K562 (cell line): ENCODE results near the gene FITM1. TPM values are rescaled to one million over a fixed set of nuclear protein-coding genes. Genes with fewer than 3 reads are reported as not detected.
A peak's percentile ranks its signal among the peaks of the same experiment; 100 is the strongest.

ENCODE experiments used
- CBFA2T2 ChIP-seq: fragments of 450-650 bp; conservative IDR thresholded peaks from 2 replicates; pipeline ENCODE4 v1.6.1; 2017; ENCODE audit warnings: mild to moderate bottlenecking
- CEBPZ ChIP-seq: fragments of 150-350 bp; IDR thresholded peaks from 2 replicates; pipeline ENCODE4 v1.6.1; 2014; ENCODE audit warnings: low read depth, mild to moderate bottlenecking, low read length, borderline replicate concordance
- FOXM1 ChIP-seq, 2 experiments: fragments of 450-650 bp in 1 of 2; sonication (generic) in 1 of 2; formaldehyde crosslinking in 1 of 2; IDR thresholded peaks; 2 replicates each; pipeline versions ENCODE4 v1.6.1 to v1.9.0; 2017 to 2022; ENCODE audit warnings: low read depth in 2 of 2, mild to moderate bottlenecking in 2 of 2, missing genetic modification reagents in 1 of 2, moderate library complexity in 1 of 2
- KHSRP ChIP-seq: fragments of 450-650 bp; IDR thresholded peaks from 2 replicates; pipeline ENCODE4 v1.6.1; 2017
- MAX ChIP-seq: sonication (generic); formaldehyde crosslinking; IDR thresholded peaks from 2 replicates; pipeline ENCODE4 v1.9.0; 2022; ENCODE audit warnings: mild to moderate bottlenecking, missing genetic modification reagents
- MNT ChIP-seq, 2 experiments: fragments of 450-650 bp; conservative IDR thresholded peaks; 2 replicates each; pipeline ENCODE4 v1.6.1; 2017; ENCODE audit warnings: mild to moderate bottlenecking in 2 of 2, moderate library complexity in 2 of 2
- MXD1 ChIP-seq: fragments of 250-450 bp; sonication (Bioruptor Pico); IDR thresholded peaks from 2 replicates; pipeline ENCODE4 v1.8.0; 2021; ENCODE audit warnings: borderline replicate concordance, mild to moderate bottlenecking, moderate library complexity; ENCODE audit not compliant: poor library complexity, severe bottlenecking
- NRF1 ChIP-seq, 2 experiments: fragments of 450-650 bp; IDR thresholded peaks in 1 of 2; conservative IDR thresholded peaks in 1 of 2; 2 replicates each; pipeline ENCODE4 v1.6.1; 2014; ENCODE audit warnings: mild to moderate bottlenecking in 2 of 2
- PBX2 ChIP-seq, 2 experiments: IDR thresholded peaks in 1 of 2; conservative IDR thresholded peaks in 1 of 2; 2 replicates each; pipeline ENCODE4 v1.6.1; 2016; ENCODE audit warnings: low read depth in 2 of 2, mild to moderate bottlenecking in 1 of 2, missing compliant biosample characterization in 1 of 2, missing genetic modification characterization in 1 of 2, moderate library complexity in 1 of 2
- POLR2H ChIP-seq: IDR thresholded peaks from 2 replicates; pipeline ENCODE4 v1.6.1; 2016; ENCODE audit warnings: missing genetic modification characterization, low read depth, mild to moderate bottlenecking, control low read depth, missing compliant biosample characterization, moderate library complexity
- RNF2 ChIP-seq: sonication (generic); IDR thresholded peaks from 2 replicates; pipeline ENCODE4 v1.6.1; 2016
- SPI1 ChIP-seq: IDR thresholded peaks from 2 replicates; pipeline ENCODE4 v1.6.1; 2011; ENCODE audit warnings: low read depth, low read length, control low read depth, borderline replicate concordance
- TFE3 ChIP-seq: fragments of 450-650 bp; formaldehyde crosslinking; IDR thresholded peaks from 2 replicates; pipeline ENCODE4 v1.4.0; 2020; ENCODE audit warnings: mild to moderate bottlenecking, mixed read lengths
- polyA plus RNA-seq, 8 experiments: library from polyadenylated mRNA; depleted of rRNA in 4 of 8; stranded (reverse) in 5 of 8; unstranded in 3 of 8; fragments of >200 nt; fragmentation: Nextera tagmentation in 2 of 8; fragmentation: Illumina TruSeq in 1 of 8; extraction: Ambion mirVana in 2 of 8; extraction: Trizol in 1 of 8; gene quantifications; 2 replicates each; pipeline versions ENCODE4 v1.2.1 to v1.2.3, GENCODE V29; 2011 to 2014; ENCODE audit warnings: inconsistent platforms in 1 of 8, missing spikeins in 1 of 8
- total RNA-seq, 7 experiments: library from RNA; depleted of rRNA in 6 of 7; stranded (reverse); fragments of >200 nt in 6 of 7; fragmentation: Illumina TruSeq in 2 of 7; extraction: Trizol in 2 of 7; gene quantifications; 2 replicates each; pipeline versions ENCODE4 v1.2.1 to v1.2.3, GENCODE V29; 2011 to 2021; ENCODE audit warnings: low replicate concordance in 1 of 7

The FITM1 gene
- total and polyA plus RNA-seq, 9 of the 15 experiments (the other 6 are each of a cell fraction or from before 2014, with no cell fraction given) = 0.09 to 0.20 TPM; not detected in 7

- TF ChIP-seq POLR2H (tag) (peak; percentile 50; the same call in 1 of the 2 replicates), RNF2 (peak; percentile 37; the same call in 1 of the 2 replicates), FOXM1 (IDR thresholded peaks at IDR 0.05; ENCODE audit: low read depth) (peak; percentile 62; the same call in 1 of the 2 replicates), FOXM1 (CRISPR knock-in tag; IDR thresholded peaks at IDR 0.05; ENCODE audit: low read depth) (0 out of 2 replicates have a peak, but pooled peaks have one; percentile 50), MAX (CRISPR knock-in tag) (peak; percentile 97), SPI1 (0 out of 2 replicates have a peak, but pooled peaks have one; percentile 14), KHSRP (0 out of 2 replicates have a peak, but pooled peaks have one; percentile 29), PBX2 (CRISPR knock-in tag; IDR thresholded peaks at IDR 0.05; ENCODE audit: low read depth) (peak; percentile 91), PBX2 (tag; conservative IDR thresholded peaks at IDR 0.05; ENCODE audit: low read depth) (peak; percentile 96), TFE3 (peak; percentile 34; the same call in 1 of the 2 replicates), MNT (conservative IDR thresholded peaks at IDR 0.05) (peak; percentile 100), MXD1 (CRISPR knock-in tag) (peak; percentile 80), CEBPZ (peak; percentile 70; the same call in 1 of the 2 replicates), NRF1 (conservative IDR thresholded peaks at IDR 0.05 in 1 of 2, IDR thresholded peaks at IDR 0.05 in 1 of 2) (peak; percentile 92 to 93), CBFA2T2 (peak; percentile 50; the same call in 1 of the 2 replicates)
These were observed 15.7 kb upstream of the FITM1 start, which contains the start of the genes DCAF11 and NRL (continued) for GRCh38 chr14:24114532-24115421.
